Measurements from ENCODE around the gene FAM118B.

Gene FAM118B

DNA sequence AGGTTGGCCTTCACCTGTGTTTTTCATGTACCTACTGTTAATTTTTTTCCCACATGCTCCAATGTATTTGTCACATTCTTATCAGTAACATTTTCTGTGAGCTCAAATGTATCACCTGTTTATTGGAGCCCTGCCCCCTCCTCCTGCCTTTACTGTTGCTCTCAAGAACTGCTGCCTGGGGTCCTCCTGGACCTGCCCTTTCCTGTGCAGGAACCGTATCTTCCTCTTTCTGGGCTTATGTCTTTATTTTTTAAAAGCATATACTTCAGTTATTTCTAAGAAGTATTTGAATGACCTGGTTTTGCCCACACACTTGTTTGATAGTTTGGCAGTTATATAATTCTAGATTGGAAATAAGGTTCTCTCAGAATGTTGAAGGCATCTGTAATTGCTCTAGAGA is 5.9 kb downstream of the FAM118B start:
- no peak overlapping the region for H3K27ac ChIP-seq
- no peaks in the 10 kb centered on the region for H3K27me3 ChIP-seq
- H4K20me1 ChIP-seq, result peaks cover 8 to 89% (median 51%) of the 10 kb centered on the region in 11 experiments; a peak in 20 of 22 replicates
- H3K9ac ChIP-seq, result no peak overlapping the region; a peak in 1 of 22 replicates
- no peaks in the 10 kb centered on the region for H3K9me3 ChIP-seq (replicated peaks in 1 of 11)
- peaks cover 19 to 68% (median 28%) of the 10 kb centered on the region in 10 experiments for H3K4me1 ChIP-seq
- peak overlapping the region; percentile 18 to 59 (median 30); a peak in 18 of 22 replicates for H3K4me2 ChIP-seq
- peaks cover 0 to 15% (median 7%) of the 10 kb centered on the region in 11 experiments; a peak in 9 of 22 replicates for H3K36me3 ChIP-seq
- no peak overlapping the region for H3K4me3 ChIP-seq
- TF ChIP-seq Cebpa-rat (IDR thresholded peaks at IDR 0.05), result no peak

DNA sequence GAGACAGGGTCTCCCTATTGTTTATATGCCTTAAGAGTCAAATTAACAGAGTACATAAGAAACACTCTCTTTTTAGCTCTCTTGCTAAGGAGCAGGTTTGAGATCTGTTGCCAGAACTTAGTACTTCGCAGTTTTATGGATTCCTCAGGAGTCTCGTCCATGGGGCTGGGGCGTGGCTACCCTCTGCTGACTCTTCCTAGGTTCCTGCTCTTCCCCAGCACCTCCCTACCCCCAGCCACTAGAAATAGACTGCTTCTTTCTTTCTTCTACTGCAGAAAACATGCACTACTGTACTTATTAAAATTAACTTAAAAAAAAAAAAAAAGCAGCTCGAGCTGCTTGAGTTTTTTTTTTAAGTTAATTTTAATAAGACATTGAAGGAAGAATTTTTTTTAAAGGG is 8.0 kb downstream of the FAM118B start:
- TF ChIP-seq Cebpa-rat (IDR thresholded peaks at IDR 0.05), result no peak

DNA sequence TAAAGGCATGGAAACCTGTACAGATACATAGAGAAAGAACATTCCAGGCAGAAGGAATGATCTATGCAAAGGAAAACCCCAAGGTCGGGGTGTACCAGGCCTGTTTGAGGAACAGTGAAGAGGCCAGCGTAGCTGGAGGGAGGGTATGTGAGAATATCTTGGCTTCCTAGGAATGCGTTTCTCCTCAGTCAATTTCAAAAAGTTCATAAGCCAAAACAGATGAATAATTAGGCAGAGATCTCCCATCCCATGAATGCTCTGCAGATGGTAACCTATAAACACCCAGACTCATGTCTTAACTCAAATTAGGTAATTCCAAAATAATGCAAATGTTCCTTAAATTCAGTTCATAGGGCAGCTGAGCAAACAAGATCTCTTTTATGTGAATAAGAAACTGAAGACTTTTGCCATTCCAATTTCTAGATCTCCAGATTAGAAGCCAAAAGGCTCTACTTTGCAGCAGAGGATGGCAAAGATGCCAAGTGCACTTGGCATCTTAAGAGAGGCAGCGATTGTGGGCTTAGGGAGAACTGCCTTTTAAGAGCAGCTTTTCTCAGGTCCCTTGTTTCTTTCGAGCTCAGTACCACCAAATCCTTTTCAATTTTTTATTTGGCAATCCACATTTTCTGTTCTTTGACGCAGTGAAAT is 13.2 kb downstream of the FAM118B start:
- H3K36me3 ChIP-seq, result peaks cover 7 to 45% (median 20%) of the 10 kb centered on the region in 11 experiments; a peak in 16 of 22 replicates
- H3K9ac ChIP-seq, result no peak overlapping the region
- no peak overlapping the region for H3K4me2 ChIP-seq
- no peaks in the 10 kb centered on the region for H3K27me3 ChIP-seq
- peaks cover 13 to 33% (median 25%) of the 10 kb centered on the region in 11 experiments; a peak in 21 of 22 replicates for H3K9me3 ChIP-seq (replicated peaks in 1 of 11)
- H3K4me1 ChIP-seq, result peaks cover 0 to 6% (median 0%) of the 10 kb centered on the region in 10 experiments; a peak in 6 of 20 replicates
- H4K20me1 ChIP-seq, result peaks cover 0 to 66% (median 17%) of the 10 kb centered on the region in 11 experiments; a peak in 13 of 22 replicates
- no peak overlapping the region for H3K27ac ChIP-seq
- no peak overlapping the region for H3K4me3 ChIP-seq
- no peak for TF ChIP-seq Cebpa-rat (IDR thresholded peaks at IDR 0.05)

More for the DNA sequence above, 8.0 kb downstream of the FAM118B start:
- Histone ChIP-seq H4K20me1 (peaks cover 8 to 91% (median 46%) of the 10 kb centered on the region in 11 experiments; a peak in 20 of 22 replicates), H3K9me3 (replicated peaks in 1 of 11) (peaks cover 0 to 8% (median 2%) of the 10 kb centered on the region in 11 experiments; a peak in 10 of 22 replicates), H3K4me3 (no peak overlapping the region), H3K27ac (no peak overlapping the region), H3K9ac (no peak overlapping the region), H3K27me3 (no peaks in the 10 kb centered on the region), H3K4me2 (peak overlapping the region in 2 of 11 experiments; percentile 30 to 50; a peak in 2 of 22 replicates), H3K4me1 (peaks cover 9 to 49% (median 16%) of the 10 kb centered on the region in 10 experiments; a peak in 19 of 20 replicates), H3K36me3 (peaks cover 0 to 17% (median 7%) of the 10 kb centered on the region in 11 experiments; a peak in 10 of 22 replicates)

DNA sequence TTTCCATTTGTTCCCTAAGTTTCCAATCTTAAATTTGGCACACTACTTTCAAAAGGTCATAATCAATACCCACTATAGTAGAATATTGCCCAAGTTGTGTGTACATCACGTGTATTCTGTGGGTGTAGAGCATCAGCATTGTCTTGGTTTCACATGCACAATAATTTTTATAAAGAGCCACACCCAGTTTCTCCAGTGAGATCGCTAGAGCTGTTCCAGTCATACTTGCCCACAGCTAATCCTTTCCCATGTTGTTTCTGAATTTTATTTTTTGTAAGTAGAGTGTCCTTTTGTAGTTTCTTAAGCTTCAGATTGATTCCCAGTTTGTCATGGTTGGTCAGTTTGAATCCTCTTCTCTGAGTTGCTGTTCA is 13.7 kb downstream of the FAM118B start:
- Histone ChIP-seq H3K36me3 (peaks cover 8 to 50% (median 25%) of the 10 kb centered on the region in 11 experiments; a peak in 16 of 22 replicates), H3K9ac (no peak overlapping the region), H3K4me2 (no peak overlapping the region), H3K27ac (no peak overlapping the region), H3K9me3 (replicated peaks in 1 of 11) (peaks cover 13 to 33% (median 25%) of the 10 kb centered on the region in 11 experiments; a peak in 21 of 22 replicates), H4K20me1 (peaks cover 0 to 61% (median 11%) of the 10 kb centered on the region in 11 experiments; a peak in 12 of 22 replicates), H3K27me3 (no peaks in the 10 kb centered on the region), H3K4me3 (no peak overlapping the region), H3K4me1 (peaks cover 0 to 4% (median 0%) of the 10 kb centered on the region in 10 experiments; a peak in 3 of 20 replicates)
- no peak for TF ChIP-seq Cebpa-rat (IDR thresholded peaks at IDR 0.05)

DNA sequence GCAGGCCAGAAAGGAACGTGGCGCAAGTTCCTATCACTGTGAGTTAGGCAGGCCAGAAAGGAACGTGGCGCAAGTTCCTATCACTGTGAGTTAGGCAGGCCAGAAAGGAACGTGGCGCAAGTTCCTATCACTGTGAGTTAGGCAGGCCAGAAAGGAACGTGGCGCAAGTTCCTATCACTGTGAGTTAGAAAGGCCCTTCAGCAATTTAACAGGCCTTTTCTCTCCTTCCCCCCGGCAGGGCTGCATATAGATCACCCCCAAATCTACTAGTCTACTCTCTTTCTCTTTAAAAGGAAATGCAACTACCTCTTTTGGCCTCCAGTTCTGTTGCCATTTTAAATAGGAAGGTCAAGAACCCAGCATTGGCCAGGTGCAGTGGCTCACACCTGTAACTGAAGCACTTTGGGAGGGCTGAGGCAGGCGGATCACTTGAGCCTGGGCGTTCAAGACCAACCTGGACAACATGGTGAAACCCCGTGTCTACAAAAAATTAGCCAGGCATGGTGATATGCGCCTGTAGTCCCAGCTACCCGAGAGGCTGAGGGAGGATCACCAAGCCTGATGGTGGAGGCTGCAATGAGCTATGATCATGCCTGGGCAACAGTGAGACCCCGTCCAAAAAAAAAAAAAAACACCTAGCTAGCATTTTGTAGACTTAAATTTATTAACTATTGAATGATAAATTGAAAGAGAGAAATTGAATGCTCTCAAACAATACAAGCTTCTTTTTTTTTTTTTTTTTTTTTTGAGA is 14.9 kb downstream of the FAM118B start:
- peaks cover 0 to 4% (median 0%) of the 10 kb centered on the region in 10 experiments; a peak in 1 of 20 replicates for H3K4me1 ChIP-seq
- no peaks in the 10 kb centered on the region for H3K27me3 ChIP-seq
- no peak overlapping the region for H3K27ac ChIP-seq
- no peak overlapping the region for H3K4me3 ChIP-seq
- peaks cover 13 to 33% (median 25%) of the 10 kb centered on the region in 11 experiments; a peak in 21 of 22 replicates for H3K9me3 ChIP-seq (replicated peaks in 1 of 11)
- no peak for TF ChIP-seq Cebpa-rat (IDR thresholded peaks at IDR 0.05)
- H3K36me3 ChIP-seq, result peaks cover 16 to 56% (median 33%) of the 10 kb centered on the region in 11 experiments; a peak in 18 of 22 replicates
- H3K4me2 ChIP-seq, result no peak overlapping the region
- H3K9ac ChIP-seq, result no peak overlapping the region
- H4K20me1 ChIP-seq, result peaks cover 0 to 48% (median 4%) of the 10 kb centered on the region in 11 experiments; a peak in 8 of 22 replicates

DNA sequence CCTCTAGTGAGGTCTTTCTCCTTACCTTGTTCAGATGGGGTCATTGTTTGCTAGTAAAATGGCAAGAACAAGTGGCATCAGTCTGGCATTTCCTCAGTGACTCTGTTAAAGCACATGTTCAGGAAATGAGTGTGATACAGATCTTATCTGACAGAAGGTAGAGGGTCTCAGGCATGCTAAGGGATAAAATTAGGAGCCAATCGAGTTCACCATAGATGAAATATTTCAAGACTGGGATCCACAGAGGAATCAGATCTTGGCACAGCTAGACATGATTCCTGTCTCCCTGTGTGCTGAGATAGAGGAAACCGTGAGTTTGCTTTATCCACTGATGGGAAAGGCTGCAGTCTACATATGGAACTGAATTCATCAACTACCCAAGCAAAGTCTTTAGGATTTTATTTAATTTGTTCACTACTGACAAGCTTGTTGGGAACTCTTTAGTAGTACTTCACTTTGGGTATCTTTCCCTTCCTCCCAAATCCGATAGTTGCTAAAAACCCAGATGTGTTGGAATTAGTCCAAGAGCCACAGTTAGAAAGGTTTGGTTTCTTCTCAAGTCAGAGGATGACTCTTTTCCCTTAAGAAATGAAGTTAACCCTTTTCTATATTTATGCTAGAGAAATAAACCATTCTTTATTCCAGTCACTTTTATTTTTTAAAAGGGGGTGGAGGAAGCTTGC is 18.4 kb downstream of the FAM118B start:
- Histone ChIP-seq H3K4me3 (no peak overlapping the region), H3K4me1 (peaks cover 0 to 7% (median 0%) of the 10 kb centered on the region in 10 experiments; a peak in 3 of 20 replicates), H3K27ac (no peak overlapping the region), H3K36me3 (peaks cover 22 to 70% (median 35%) of the 10 kb centered on the region in 11 experiments), H3K4me2 (peak overlapping the region in 2 of 11 experiments; percentile 4 to 13; a peak in 1 of 22 replicates), H3K9me3 (replicated peaks in 1 of 11) (peaks cover 10 to 22% (median 17%) of the 10 kb centered on the region in 11 experiments; a peak in 20 of 22 replicates), H3K27me3 (no peaks in the 10 kb centered on the region), H3K9ac (no peak overlapping the region), H4K20me1 (peaks cover 0 to 23% (median 0%) of the 10 kb centered on the region in 11 experiments; a peak in 5 of 22 replicates)
- TF ChIP-seq Cebpa-rat (IDR thresholded peaks at IDR 0.05), result no peak

DNA sequence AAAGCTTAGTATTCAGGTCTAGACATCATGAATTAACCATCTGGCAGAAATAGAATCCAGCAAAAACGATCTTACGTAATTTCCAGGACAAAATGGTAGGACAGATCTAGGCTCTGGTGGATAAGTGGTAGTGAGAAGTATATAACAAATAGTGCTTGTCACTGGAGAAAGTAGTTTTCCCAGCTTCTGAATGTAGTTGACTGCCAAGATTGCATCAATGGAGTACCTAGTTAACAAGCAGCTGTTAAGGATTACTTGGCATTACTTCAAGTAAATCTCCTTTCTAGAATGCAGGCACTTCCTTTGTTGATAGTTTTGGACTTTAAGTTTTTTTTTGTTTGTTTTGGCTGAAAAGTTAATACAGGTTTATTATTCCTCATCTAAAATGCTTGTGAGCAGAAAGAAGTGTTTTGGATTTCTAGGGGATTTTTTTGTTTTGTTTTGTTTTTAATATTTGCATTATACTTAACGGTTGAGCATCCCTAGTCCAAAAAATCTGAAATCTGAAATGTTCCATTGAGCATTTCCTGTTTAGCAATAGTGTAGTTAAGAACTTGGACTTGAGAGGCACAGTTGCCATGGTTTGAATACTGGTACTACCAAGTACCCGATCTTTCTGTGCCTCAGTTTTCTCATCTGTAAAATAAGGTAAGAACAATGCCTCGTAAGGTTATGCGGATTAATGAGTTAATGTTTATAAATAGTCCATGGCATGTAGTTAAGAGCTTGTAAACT is 20.3 kb downstream of the FAM118B start:
- H3K27me3 ChIP-seq, result no peaks in the 10 kb centered on the region

DNA sequence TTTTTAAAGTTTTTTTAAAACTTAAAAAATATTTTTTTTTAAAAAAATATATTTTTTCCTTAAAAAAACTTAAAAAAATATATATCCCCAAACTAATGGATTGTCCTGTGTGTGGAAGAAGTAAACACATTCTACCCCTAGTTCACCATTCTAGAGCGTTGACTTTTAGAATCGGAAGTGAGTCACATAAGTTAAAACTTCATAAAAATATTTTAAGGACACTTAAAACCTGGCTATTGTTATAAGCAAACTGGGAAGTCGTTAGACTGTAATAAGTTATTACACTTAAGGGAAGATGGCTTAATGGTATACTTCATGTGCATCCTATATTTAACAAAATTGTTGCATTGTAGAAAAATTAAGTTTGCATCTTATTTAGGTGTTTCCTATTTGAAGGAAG is 21.1 kb downstream of the FAM118B start:
- no peak overlapping the region for H3K9ac ChIP-seq
- peaks cover 0 to 8% (median 0%) of the 10 kb centered on the region in 11 experiments; a peak in 4 of 22 replicates for H4K20me1 ChIP-seq
- H3K4me2 ChIP-seq, result no peak overlapping the region
- H3K4me3 ChIP-seq, result no peak overlapping the region
- H3K36me3 ChIP-seq, result peaks cover 26 to 84% (median 38%) of the 10 kb centered on the region in 11 experiments
- H3K9me3 ChIP-seq (replicated peaks in 1 of 11), result no peaks in the 10 kb centered on the region
- no peak overlapping the region for H3K27ac ChIP-seq
- H3K27me3 ChIP-seq, result no peaks in the 10 kb centered on the region
- TF ChIP-seq Cebpa-rat (IDR thresholded peaks at IDR 0.05), result no peak
- peaks cover 0 to 7% (median 0%) of the 10 kb centered on the region in 10 experiments; a peak in 3 of 20 replicates for H3K4me1 ChIP-seq

More for the DNA sequence above, 20.3 kb downstream of the FAM118B start:
- Histone ChIP-seq H3K27ac (no peak overlapping the region), H3K9ac (no peak overlapping the region), H3K36me3 (peaks cover 26 to 82% (median 39%) of the 10 kb centered on the region in 11 experiments), H4K20me1 (peaks cover 0 to 13% (median 0%) of the 10 kb centered on the region in 11 experiments; a peak in 4 of 22 replicates), H3K4me3 (no peak overlapping the region), H3K4me1 (peaks cover 0 to 7% (median 0%) of the 10 kb centered on the region in 10 experiments; a peak in 3 of 20 replicates), H3K9me3 (replicated peaks in 1 of 11) (peaks cover 0 to 4% (median 0%) of the 10 kb centered on the region in 11 experiments; a peak in 3 of 22 replicates), H3K4me2 (no peak overlapping the region)
- TF ChIP-seq Cebpa-rat (IDR thresholded peaks at IDR 0.05), result no peak

All from BLaER1 treated with 17β-estradiol and CSF1 and Interleukin-3, amounts not matched to agents 10 nM and 100 nM (cell line).